Glomerular visceral epithelial cell (primary cell): ENCODE measurements around the gene IL27RA.

ENCODE experiments used
- DNase-seq: peaks from one replicate; pipeline ENCODE4 v3.0.0-alpha.2; 2016; ENCODE audit errors: extremely low spot score

Gene IL27RA

GRCh38 chr19:14086098-14086497 is 54.5 kb downstream of the IL27RA start:
- DNase-seq = no peak

GRCh38 chr19:14088634-14089411 is 57.3 kb downstream of the IL27RA start:
- no peak for DNase-seq

GRCh38 chr19:14089412-14089661 is 57.8 kb downstream of the IL27RA start:
- no peak for DNase-seq

- peak; percentile 54 for DNase-seq
Observed at GRCh38 chr19:14089662-14090508, 58.3 kb downstream of the IL27RA start.

GRCh38 chr19:14090509-14091080 is 59.0 kb downstream of the IL27RA start, which contains the start of gene SAMD1:
SAMD1 (minus strand) TSS chr19:14090751.
- DNase-seq = peak; percentile 93

- peak; percentile 49 for DNase-seq
Observed at GRCh38 chr19:14091081-14091812, 59.7 kb downstream of the IL27RA start.

GRCh38 chr19:14091813-14092462 is 60.4 kb downstream of the IL27RA start:
- no peak for DNase-seq

- no peak for DNase-seq
Observed at GRCh38 chr19:14093117-14093823, 61.7 kb downstream of the IL27RA start.

GRCh38 chr19:14094854-14095253 is 63.3 kb downstream of the IL27RA start:
- no peak for DNase-seq

GRCh38 chr19:14096272-14096992 is 64.9 kb downstream of the IL27RA start:
- no peak for DNase-seq

GRCh38 chr19:14097532-14098151 is 66.1 kb downstream of the IL27RA start:
- no peak for DNase-seq

- no peak for DNase-seq
Observed at GRCh38 chr19:14101003-14101545, 69.5 kb downstream of the IL27RA start.

GRCh38 chr19:14102102-14102696 is 70.6 kb downstream of the IL27RA start:
- no peak for DNase-seq

- DNase-seq = no peak
Observed at GRCh38 chr19:14102756-14103155, 71.2 kb downstream of the IL27RA start.
